ENCODE data around the gene CXCR4. TPM values are rescaled to one million over a fixed set of nuclear protein-coding genes. Genes with fewer than 3 reads are reported as not detected.
"Not testable (repeated sequence)": the region's sequence is repeated elsewhere in the genome, so short reads cannot be mapped to it uniquely, and the experiment has no call there.

Gene CXCR4
- total RNA-seq, 2 donors from 2014 or later = 7.8 to 8.3 TPM

GRCh38 chr2:136086253-136087016, 31.5 kb downstream of the CXCR4 start:
- no peak for DNase-seq (ENCODE audit: low spot score)
- intact Hi-C loops (cut with DNase I) = no loop called here

- intact Hi-C loops (cut with DNase I) = no loop called here
- DNase-seq (ENCODE audit: low spot score) = no peak
These were observed 32.3 kb downstream of the CXCR4 start for GRCh38 chr2:136085453-136086209.

- intact Hi-C loops (cut with DNase I) = no loop called here
- DNase-seq (ENCODE audit: low spot score) = no peak
These were observed 36.3 kb downstream of the CXCR4 start for GRCh38 chr2:136081582-136082210.

- no peak for DNase-seq (ENCODE audit: low spot score)
- intact Hi-C loops (cut with DNase I) = no loop called here
These were observed 37.8 kb downstream of the CXCR4 start for GRCh38 chr2:136080114-136080513.

- intact Hi-C loops (cut with DNase I) = no loop called here
- no peak for DNase-seq (ENCODE audit: low spot score)
These were observed 40.8 kb downstream of the CXCR4 start for GRCh38 chr2:136077107-136077506.

GRCh38 chr2:136075476-136075875, 42.5 kb downstream of the CXCR4 start:
- intact Hi-C loops (cut with DNase I) = no loop called here

GRCh38 chr2:136072621-136073020, 45.3 kb downstream of the CXCR4 start:
- no peak for DNase-seq (ENCODE audit: low spot score)
- intact Hi-C loops (cut with DNase I) = no loop called here

More at GRCh38 chr2:136075476-136075875, 42.5 kb downstream of the CXCR4 start:
- no peak for DNase-seq (ENCODE audit: low spot score)

- DNase-seq (ENCODE audit: low spot score); intact Hi-C loops (cut with DNase I): not testable (repeated sequence)
These were observed 46.1 kb downstream of the CXCR4 start for GRCh38 chr2:136071887-136072286.

GRCh38 chr2:136070913-136071312, 47.0 kb downstream of the CXCR4 start:
- no peak for DNase-seq (ENCODE audit: low spot score)
- intact Hi-C loops (cut with DNase I) = no loop called here

GRCh38 chr2:136069773-136070172, 48.2 kb downstream of the CXCR4 start:
- intact Hi-C loops (cut with DNase I) = no loop called here
- no peak for DNase-seq (ENCODE audit: low spot score)

GRCh38 chr2:136068581-136069227, 49.2 kb downstream of the CXCR4 start:
- intact Hi-C loops (cut with DNase I) = no loop called here
- no peak for DNase-seq (ENCODE audit: low spot score)

GRCh38 chr2:136067897-136068580, 49.9 kb downstream of the CXCR4 start:
- intact Hi-C loops (cut with DNase I) = no loop called here
- no peak for DNase-seq (ENCODE audit: low spot score)

- intact Hi-C loops (cut with DNase I) = no loop called here
- no peak for DNase-seq (ENCODE audit: low spot score)
These were observed 50.5 kb downstream of the CXCR4 start for GRCh38 chr2:136067459-136067858.

- intact Hi-C loops (cut with DNase I) = no loop called here
- no peak for DNase-seq (ENCODE audit: low spot score)
These were observed 52.0 kb downstream of the CXCR4 start for GRCh38 chr2:136065907-136066306.

GRCh38 chr2:136065384-136065783, 52.6 kb downstream of the CXCR4 start:
- intact Hi-C loops (cut with DNase I) = no loop called here
- no peak for DNase-seq (ENCODE audit: low spot score)

Measured in posterior vena cava (tissue), 2 donors.